ENCODE results near the gene VGF. TPM values are rescaled to one million over a fixed set of nuclear protein-coding genes. Genes with fewer than 3 reads are reported as not detected.

The VGF gene
- total RNA-seq, 4 donors from 2014 or later, result 0.94 TPM; not detected in 3

DNA sequence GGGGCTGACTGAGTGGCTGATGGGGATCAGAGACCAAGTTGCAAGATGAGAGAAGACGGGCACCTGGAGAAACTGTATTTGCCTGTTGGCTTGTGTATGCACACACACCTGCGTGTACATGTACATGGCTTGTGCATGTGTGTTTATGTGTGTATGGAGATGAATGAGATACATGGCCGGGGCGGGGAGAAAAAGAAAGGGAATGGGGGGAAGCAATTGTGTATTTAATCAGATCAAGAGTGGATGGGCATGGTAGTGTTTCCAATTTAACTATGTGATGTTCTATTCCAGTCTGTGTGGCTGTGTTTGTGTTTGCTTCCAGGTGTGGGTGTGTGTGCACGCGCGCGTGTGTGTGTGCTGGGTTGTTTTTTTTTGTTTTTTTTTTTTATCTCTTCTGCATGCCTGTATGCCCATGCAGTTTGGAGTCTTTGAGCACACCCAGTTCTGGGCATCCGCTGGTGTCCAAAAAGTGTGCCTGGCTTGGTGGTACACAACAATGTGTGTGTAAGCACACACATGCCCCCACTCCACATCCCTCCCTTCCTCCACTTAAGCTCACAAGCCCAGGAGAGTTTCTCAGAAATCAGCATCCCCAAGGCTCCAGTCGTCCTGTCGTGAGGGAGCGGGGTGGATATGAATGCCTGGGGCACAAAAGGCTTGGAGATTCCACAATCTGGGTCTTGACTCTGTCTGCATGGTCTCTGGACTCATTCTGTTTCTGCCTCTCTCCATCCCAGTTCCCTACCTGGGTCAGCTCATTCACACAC, 2.5 kb upstream of the VGF start:
- no peak for TF ChIP-seq POLR2A (IDR thresholded peaks at IDR 0.05)
- TF ChIP-seq, protein P1, sequence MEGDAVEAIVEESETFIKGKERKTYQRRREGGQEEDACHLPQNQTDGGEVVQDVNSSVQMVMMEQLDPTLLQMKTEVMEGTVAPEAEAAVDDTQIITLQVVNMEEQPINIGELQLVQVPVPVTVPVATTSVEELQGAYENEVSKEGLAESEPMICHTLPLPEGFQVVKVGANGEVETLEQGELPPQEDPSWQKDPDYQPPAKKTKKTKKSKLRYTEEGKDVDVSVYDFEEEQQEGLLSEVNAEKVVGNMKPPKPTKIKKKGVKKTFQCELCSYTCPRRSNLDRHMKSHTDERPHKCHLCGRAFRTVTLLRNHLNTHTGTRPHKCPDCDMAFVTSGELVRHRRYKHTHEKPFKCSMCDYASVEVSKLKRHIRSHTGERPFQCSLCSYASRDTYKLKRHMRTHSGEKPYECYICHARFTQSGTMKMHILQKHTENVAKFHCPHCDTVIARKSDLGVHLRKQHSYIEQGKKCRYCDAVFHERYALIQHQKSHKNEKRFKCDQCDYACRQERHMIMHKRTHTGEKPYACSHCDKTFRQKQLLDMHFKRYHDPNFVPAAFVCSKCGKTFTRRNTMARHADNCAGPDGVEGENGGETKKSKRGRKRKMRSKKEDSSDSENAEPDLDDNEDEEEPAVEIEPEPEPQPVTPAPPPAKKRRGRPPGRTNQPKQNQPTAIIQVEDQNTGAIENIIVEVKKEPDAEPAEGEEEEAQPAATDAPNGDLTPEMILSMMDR (IDR thresholded peaks at IDR 0.05), result no peak
- H3K4me3 ChIP-seq, result no peak overlapping the region
- H3K27me3 ChIP-seq, result peaks cover 0 to 66% of the 10 kb centered on the region in 2 donors
- peaks cover 0 to 6% (median 0%) of the 10 kb centered on the region in 4 donors for H3K9me3 ChIP-seq
- H3K4me1 ChIP-seq, result peaks cover 3 to 69% (median 40%) of the 10 kb centered on the region in 4 donors
- DNase-seq, result no peak
- no peaks in the 10 kb centered on the region for H3K36me3 ChIP-seq
- H3K27ac ChIP-seq, result no peak overlapping the region

DNA sequence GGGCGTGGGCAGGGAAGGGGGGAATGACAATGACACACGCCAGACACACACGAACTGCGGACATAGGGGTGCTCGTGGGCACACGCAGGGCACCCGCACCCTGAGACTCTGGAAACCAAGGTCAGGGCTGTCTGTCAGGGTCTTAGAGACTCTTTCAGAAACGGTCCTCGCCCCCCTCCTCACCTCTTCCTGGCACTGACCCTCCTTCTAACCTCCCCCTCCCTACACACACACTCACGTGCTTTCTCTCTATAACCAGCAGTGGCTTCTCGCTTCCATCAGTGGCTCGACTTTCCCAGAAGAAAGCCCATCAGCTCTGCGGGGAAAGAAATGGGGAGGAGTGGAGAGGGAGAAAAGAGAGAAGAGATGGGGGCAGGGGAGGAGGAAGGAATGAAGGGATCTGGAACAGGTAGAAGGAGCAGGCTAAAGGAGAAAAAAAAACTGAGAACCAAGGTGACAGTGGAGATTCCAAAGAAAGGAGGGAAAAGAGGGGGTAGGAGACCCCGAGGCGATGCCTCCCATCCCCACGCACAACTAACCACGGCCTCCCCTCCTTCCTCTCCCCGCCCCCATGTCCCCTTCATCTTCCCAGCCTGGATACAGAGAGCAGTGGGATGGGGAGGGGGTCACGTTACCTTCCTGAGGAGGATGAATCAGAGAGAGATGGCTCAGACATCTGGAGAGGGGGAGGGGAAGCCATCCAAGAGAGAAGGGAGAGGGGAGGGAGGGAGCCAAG, 1.7 kb upstream of the VGF start:
- TF ChIP-seq, protein P1 (IDR thresholded peaks at IDR 0.05), result no peak
- TF ChIP-seq POLR2A (IDR thresholded peaks at IDR 0.05), result no peak
- peaks cover 3 to 69% (median 38%) of the 10 kb centered on the region in 4 donors for H3K4me1 ChIP-seq

DNA sequence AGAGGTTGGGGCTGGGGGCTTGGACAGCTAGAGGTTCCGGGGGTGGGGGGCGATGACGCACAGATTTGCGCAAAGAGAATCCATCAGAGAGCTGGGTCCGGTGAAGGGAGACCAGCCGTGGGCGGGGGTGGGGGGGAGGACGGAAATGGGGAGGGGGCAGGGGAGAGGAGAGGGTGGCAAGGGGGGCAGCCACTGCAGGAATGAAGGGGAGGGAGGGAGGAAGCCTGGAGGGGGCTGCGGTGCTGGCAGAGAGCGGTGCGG, 1.2 kb upstream of the VGF start:
- peaks cover 3 to 65% (median 33%) of the 10 kb centered on the region in 4 donors for H3K4me1 ChIP-seq
- peaks cover 0 to 53% of the 10 kb centered on the region in 2 donors for H3K27me3 ChIP-seq
- no peaks in the 10 kb centered on the region for H3K36me3 ChIP-seq
- no peak for TF ChIP-seq POLR2A (IDR thresholded peaks at IDR 0.05)
- TF ChIP-seq, protein P1 (IDR thresholded peaks at IDR 0.05), result no peak
- no peak for DNase-seq
- no peak overlapping the region for H3K4me3 ChIP-seq
- peaks cover 0 to 3% (median 0%) of the 10 kb centered on the region in 4 donors for H3K9me3 ChIP-seq
- H3K27ac ChIP-seq, result no peak overlapping the region

More for the DNA sequence above, 1.7 kb upstream of the VGF start:
- peaks cover 0 to 4% (median 0%) of the 10 kb centered on the region in 4 donors for H3K9me3 ChIP-seq
- no peak overlapping the region for H3K4me3 ChIP-seq
- H3K36me3 ChIP-seq, result no peaks in the 10 kb centered on the region
- DNase-seq, result no peak
- peaks cover 0 to 58% of the 10 kb centered on the region in 2 donors for H3K27me3 ChIP-seq
- H3K27ac ChIP-seq, result no peak overlapping the region

GRCh38 chr7:101165958-101166647, 734 bp upstream of the VGF start:
- peak overlapping the region in 1 of 4 donors; percentile 17 for H3K4me3 ChIP-seq
- peaks cover 3 to 62% (median 31%) of the 10 kb centered on the region in 4 donors for H3K4me1 ChIP-seq
- H3K27ac ChIP-seq, result no peak overlapping the region
- no peaks in the 10 kb centered on the region for H3K36me3 ChIP-seq
- peaks cover 0 to 3% (median 0%) of the 10 kb centered on the region in 4 donors for H3K9me3 ChIP-seq
- H3K27me3 ChIP-seq, result peaks cover 0 to 49% of the 10 kb centered on the region in 2 donors
- no peak for TF ChIP-seq POLR2A (IDR thresholded peaks at IDR 0.05)
- TF ChIP-seq, protein P1 (IDR thresholded peaks at IDR 0.05), result no peak
- DNase-seq, result no peak

DNA sequence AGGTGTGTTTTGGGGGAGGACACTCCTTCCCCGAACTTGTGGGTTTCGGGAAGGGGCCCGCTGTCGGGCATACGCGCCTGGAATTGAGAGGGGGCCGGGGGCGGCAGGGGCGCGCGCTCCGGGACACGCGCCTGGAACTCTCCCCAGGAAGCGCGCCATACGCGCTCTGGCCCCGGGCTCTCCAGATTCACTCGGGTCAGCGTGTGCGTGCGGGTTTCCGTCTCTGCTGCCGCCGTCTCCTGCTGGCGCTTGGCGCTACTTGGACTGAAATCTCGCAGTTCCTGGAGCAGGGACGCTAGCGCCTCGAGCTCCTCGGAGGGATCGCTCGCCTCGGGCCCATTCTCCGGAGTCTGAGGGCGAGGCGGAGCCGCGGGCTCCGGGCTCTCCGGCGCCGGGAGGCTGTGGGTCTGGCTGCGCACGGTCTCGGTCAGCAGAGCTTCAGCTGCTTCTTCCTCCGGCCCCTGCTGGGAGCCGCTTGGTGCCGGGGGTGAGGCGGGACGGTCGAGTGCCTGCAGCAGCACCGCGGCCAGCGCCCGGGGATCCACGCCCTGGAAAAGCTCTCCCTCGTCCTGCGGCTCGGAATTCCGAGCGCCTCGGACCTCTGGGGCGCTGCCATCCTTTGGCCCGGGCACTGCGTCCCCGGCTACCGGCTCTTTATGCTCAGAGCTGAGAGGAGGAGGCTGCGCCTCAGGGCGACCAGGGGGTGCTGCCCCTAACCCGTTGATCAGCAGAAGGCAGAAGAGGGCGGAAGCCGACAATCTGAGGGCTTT, 1.1 kb downstream of the VGF start:
- H3K27me3 ChIP-seq, result peaks cover 0 to 38% of the 10 kb centered on the region in 2 donors
- H3K9me3 ChIP-seq, result peaks cover 0 to 3% (median 0%) of the 10 kb centered on the region in 4 donors
- H3K36me3 ChIP-seq, result peaks cover 0 to 11% (median 0%) of the 10 kb centered on the region in 3 donors
- no peak overlapping the region for H3K27ac ChIP-seq
- peaks cover 3 to 48% (median 27%) of the 10 kb centered on the region in 4 donors for H3K4me1 ChIP-seq
- DNase-seq, result no peak
- TF ChIP-seq POLR2A (IDR thresholded peaks at IDR 0.05), result no peak
- TF ChIP-seq, protein P1 (IDR thresholded peaks at IDR 0.05), result no peak
- H3K4me3 ChIP-seq, result peak overlapping the region in 3 of 4 donors; percentile 37 to 57 (median 47)
